ENCODE data around the gene CES2.

The CES2 gene

DNA sequence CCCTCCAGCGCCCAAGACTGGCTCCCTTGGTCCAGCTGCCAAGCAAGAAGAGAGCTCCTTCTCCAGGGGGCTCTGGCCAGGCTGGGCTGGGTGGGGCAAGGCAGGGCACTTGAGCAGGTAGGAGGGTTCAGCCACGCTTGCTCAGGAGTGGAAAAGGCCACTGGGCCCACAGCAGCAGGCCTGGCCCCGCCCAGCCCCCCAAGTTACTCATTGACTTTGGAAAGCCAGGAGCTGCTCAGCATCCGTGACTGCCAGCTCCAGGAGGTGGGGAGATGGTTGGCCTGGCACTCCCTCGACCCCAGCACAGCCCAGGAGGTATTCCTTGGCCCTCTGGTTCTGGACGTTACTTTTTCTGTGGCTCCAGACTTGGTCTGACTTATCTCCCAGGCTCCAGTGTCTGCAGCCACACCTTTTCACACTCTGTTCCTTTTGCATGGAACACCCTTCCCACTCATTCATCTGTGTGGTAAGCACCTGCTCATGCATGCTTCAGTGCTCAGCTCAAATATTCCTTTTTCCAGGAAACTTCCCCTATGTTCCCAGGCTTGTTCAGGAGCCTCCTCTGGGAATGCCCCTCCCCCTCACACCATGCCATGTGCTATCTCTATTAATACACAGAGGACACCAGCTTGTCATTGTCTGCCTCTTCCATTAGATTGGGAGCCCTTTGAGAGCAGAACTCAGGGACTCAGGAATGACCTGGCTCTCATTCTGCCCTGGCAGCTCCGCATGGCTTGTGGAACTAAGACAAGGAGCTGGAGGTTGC lies 16.3 kb upstream of the CES2 start, which contains the start of gene CDH16:
Gene CDH16, minus strand, starts transcription at position 83 of the 766 bp plus-strand sequence. CDS start 820 bp downstream, outside the sequence.
- DNase-seq (ENCODE audit: low read depth), result no peak

DNA sequence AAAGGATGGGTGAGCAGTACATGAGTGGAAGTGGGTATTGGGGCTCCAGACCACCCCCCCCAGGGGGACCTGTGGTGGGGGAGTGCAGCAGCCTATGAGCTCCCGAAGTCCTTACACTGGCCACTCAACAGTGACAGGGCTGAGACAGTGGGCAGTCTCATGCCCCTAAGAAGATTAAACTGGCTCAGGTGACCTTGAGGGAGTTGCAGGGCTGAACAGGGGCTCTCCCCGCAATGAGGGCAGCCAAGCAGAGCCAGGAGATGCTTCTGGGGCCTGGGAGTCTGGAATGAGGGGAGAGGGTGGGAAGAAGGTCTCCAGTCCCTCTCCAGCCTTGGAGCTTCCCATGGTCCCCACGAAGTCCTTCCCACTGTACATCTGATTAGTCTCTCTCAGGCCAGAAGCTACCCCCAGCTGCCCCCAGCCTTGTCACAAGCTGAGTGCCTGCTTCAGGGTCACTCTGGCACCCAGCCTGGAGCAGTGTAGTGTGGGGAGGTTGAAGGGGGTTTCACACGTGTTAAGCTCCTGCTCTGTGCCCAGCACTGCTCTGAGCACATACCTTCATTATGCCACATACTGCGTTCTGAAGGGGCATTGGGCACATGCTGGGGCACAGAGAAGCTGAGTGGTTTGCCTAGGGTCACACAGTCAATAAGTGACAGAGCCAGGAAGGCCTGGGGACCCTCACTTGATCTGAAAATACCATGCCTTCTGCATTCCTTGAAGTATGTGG lies 15.6 kb upstream of the CES2 start:
- DNase-seq (ENCODE audit: low read depth), result no peak

GRCh38 chr16:66920299-66920590 lies 15.1 kb upstream of the CES2 start:
- DNase-seq (ENCODE audit: low read depth), result no peak

GRCh38 chr16:66920924-66921680 lies 14.2 kb upstream of the CES2 start:
- DNase-seq (ENCODE audit: low read depth), result no peak

DNA sequence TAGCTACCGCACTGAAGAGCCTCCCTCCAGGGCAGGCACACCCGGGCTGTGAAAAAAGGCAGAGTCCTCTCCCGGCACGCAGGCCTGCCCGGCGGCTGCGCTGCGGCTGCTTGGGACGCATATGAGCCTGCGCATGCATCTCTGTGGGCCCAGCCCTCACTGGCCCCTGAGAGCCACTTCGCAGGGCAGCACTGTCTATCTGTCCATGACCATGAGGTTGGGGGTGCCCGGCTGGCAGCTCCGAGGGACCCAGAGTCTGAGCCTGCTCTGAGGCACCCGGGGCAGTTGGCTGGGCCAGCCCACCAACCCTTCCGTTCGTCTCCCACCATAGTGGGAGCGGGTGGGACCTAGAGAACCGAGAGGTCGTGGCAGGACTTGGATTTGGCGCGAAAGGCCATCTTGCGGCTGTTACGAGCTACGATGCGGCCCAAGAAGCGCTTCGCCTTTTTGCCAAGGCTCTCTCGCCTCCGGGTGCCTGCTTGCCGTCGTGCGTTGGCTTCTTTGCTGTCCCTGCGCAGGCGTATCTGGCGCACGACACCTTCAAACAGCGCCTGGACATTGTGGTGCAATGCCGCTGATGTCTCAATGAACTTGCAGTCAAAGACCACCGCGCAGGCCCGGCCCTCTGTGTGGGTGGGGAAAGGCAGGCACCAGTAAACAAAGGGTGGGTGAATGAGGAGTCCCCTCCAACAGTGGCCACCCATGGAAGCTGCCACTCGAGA lies 13.4 kb upstream of the CES2 start:
- DNase-seq (ENCODE audit: low read depth), result no peak

DNA sequence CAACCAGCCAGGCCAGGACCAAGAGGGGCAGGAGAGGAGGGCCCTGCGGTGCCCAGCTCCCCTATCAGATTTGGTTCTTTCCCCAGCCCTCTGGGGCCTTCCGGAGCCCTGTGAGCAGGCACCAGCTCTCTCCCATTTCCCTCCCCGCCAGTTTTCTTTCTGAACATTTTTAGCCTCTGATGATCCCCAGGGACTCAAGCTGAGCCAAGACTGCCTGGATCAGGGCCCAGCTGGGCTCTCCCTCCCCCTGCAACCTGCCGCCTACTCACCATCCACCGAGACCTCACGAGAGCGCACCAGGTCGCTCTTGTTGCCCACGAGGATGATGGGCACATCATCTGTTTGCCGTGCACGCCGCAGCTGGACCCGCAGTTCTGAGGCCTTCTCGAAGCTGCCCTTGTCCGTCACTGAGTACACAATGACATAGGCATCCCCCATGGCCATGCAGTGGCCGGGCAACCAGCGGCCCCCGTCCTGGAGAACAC lies 12.0 kb upstream of the CES2 start:
- DNase-seq (ENCODE audit: low read depth), result no peak

DNA sequence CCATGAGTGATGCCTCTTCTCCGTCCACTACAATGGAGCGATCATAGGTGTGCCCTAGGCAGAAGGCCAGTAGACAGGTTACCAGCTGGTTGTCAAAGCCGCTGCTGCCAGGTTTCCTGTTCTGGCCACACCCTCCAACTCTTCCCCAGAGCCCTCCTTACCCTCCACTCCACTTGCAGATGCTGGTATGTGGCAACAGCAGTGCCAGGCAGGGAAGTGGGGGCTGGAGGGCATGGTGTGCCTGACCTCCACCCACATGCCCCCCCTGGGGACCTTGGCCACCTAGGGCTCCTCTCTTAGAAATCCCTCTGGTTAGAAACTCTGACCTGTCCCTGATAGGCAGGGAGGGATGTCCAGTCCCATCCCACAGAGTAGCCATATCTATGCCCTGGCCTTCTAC lies 11.4 kb upstream of the CES2 start:
- DNase-seq (ENCODE audit: low read depth), result no peak

GRCh38 chr16:66924527-66925321 lies 10.6 kb upstream of the CES2 start:
- no peak for DNase-seq (ENCODE audit: low read depth)

DNA sequence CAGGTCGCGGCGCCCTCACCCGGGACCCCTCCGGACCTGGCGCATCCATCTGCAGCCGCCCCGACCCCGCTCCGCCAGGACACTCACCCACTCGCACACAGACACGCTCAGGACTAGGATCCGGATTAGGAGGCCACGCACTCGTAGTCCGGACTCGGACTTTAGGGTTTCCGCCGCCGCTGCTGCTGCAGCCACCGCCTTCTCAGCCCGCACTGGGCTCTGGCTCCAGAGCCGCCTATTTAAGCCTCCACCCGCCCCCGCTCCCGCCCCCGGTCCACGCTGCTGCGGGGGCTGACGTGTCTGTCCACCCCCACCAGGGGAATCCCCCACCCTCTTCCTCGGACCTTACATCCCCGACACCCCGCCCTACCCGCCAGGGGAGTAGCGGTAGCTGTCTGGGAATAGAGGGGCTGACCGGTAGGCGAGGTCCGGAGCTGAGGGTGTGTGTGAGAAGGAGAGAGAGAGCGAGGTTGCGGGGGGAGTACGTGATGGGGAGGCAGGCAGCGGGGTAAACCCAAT lies 9.9 kb upstream of the CES2 start, which contains the start of gene RRAD:
Gene RRAD, minus strand, starts transcription at position 214 of the 519 bp plus-strand sequence. CDS start 356 bp downstream, outside the sequence.
- DNase-seq (ENCODE audit: low read depth), result no peak

DNA sequence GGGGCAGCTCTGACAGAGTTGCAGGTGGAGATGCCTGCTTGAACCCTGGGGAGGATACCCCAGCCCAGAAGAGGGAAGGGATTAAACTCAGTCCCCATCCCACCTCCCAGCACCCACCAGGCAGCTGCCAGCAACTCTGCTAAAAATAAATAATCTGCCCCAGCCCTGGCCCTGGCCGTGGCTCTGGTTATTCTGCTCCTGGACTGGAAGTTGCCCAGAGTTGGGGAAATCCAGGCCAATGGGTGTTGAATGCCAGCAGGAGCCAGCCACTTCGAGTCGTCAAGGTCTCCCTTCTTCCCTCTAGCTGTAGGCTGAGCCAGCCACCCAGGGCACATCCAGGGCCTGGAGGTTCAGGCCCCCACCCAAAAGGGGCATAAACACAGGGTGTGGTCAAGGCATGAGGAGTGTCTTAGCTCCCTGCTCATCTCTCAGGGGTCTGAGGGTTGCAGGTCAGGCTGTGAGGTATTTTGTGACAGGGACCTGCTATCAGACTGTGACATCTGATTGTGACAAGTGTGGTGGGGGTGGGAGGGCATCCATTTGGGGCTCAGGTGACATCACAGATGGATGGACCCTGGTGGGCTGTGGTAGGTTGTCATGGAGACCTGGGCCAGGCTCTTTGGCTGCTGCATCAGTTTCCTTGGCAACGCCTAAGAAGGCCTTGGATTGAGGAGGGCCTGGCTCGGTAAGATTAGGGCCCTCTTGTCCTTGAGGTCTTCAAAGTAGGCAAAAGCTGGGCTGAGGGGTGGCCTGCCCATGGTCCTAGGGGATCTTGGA lies 9.0 kb upstream of the CES2 start:
- DNase-seq (ENCODE audit: low read depth), result no peak

GRCh38 chr16:66926961-66927436 lies 8.3 kb upstream of the CES2 start:
- no peak for DNase-seq (ENCODE audit: low read depth)

DNA sequence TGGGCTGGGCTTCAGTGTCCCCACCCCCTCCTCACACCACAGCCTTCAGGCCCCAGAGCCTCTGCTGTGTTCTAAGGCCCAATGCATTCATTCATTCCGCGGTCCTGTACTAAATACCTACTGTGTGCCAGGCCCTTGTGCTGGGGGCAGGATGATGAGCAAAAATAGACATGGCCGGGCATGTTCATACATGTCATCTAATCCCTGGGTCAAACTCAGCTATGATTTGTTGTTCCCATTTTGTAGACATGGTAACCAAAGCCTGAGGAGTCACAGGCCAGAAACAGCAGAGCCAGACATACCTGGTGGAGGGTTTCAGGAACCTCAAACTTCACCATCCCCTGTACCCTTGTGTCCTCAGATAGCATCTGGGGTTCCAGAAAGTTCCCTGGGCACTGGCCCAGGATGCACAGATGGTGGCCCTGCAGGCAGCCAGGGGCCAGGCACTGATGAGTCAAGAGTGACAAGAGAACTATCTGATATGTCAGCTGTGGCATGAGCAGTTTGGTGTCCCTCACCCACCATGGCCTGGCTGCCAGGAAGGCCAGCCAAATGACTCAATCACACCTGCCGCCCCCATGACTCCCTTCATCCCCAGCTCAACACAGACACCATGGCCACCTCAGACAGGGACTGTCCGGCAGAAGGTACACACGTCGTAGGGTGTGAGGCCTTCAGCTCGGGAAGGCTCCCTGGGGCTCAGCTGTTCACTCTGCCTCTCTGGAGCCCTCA lies 7.2 kb upstream of the CES2 start:
- DNase-seq (ENCODE audit: low read depth), result no peak

GRCh38 chr16:66928702-66929388 lies 6.5 kb upstream of the CES2 start:
- no peak for DNase-seq (ENCODE audit: low read depth)

- no peak for DNase-seq (ENCODE audit: low read depth)
Measured at GRCh38 chr16:66930189-66930588, 5.1 kb upstream of the CES2 start.

- DNase-seq (ENCODE audit: low read depth), result no peak
Measured at GRCh38 chr16:66931665-66932064, 3.7 kb upstream of the CES2 start.

GRCh38 chr16:66932076-66932475 lies 3.2 kb upstream of the CES2 start:
- DNase-seq (ENCODE audit: low read depth), result no peak

DNA sequence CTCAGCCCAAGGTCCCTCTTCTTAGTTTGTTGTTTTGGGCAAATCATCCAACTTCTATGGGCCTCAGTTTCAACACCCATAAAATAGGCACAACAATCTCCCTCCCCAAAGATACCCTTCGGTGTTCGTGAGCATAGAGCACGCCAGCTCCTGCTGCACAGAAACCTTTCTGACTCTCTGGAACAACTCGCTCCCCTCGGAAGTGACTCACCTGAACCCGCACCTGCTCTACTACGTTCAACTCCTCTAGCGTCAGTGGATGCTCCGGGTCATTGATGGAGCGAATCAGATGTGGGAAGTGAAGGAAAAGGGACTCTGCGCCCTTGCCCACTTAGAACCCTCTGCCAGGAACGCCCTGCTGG lies 1.6 kb upstream of the CES2 start:
- no peak for DNase-seq (ENCODE audit: low read depth)

GRCh38 chr16:66934138-66934838 lies 1.0 kb upstream of the CES2 start, which contains the start of gene CIAO2B:
TSS of gene CIAO2B (minus strand) at chr16:66934402. CDS start at chr16:66934364, 38 bp downstream.
- DNase-seq (ENCODE audit: low read depth), result peak; percentile 84

Data from stimulated activated CD8-positive, alpha-beta memory T cell treated with anti-CD3 and anti-CD28 coated beads, Interleukin-4, amount 100 ng/mL, for 24 hours (primary cell).